PC-3 (cell line): ENCODE measurements around the gene PMAIP1. TPM values are rescaled to one million over a fixed set of nuclear protein-coding genes. Genes with fewer than 3 reads are reported as not detected.

Experiments
- ATAC-seq: fragments of 200-7000 bp; cut with Tn5 transposase; 2 replicates; pipeline ENCODE4 v1.9.1; 2020; ENCODE audit warnings: mild to moderate bottlenecking, moderate library complexity
- BruUV-seq: library from RNA; stranded (reverse); fragments of 400-500 nt; replicated peaks from 2 replicates; lab custom pipeline; 2021; lab: Mats Ljungman, UMichigan
- CTCF ChIA-PET: fragments of 300-600 bp; sonication (Branson Sonifier 250); formaldehyde crosslinking; loops from one replicate; lab custom pipeline; 2022; ENCODE audit warnings: antibody characterized with exemption; lab: Charles Lee
- POLR2A ChIA-PET: fragments of 300-600 bp; sonication (Branson Sonifier 250); formaldehyde crosslinking; loops from one replicate; lab custom pipeline; 2022; ENCODE audit warnings: antibody characterized with exemption; ENCODE audit not compliant: unreplicated experiment; lab: Charles Lee
- DNase-seq: peaks from one replicate; pipeline ENCODE4 v3.0.0-alpha.2; 2015
- H2AFZ ChIP-seq: fragments of 300-600 bp; sonication (generic); 2 replicates; pipeline ENCODE4 v1.6.0; 2016; ENCODE audit warnings: antibody characterized with exemption, low read length
- H3F3A ChIP-seq: fragments of 300-600 bp; sonication (generic); one replicate; pipeline ENCODE4 v1.6.0; 2017; ENCODE audit warnings: antibody characterized with exemption, low read length, control low read depth, mild to moderate bottlenecking; ENCODE audit not compliant: unreplicated experiment
- H3K27ac ChIP-seq: fragments of 300-600 bp; sonication (generic); 2 replicates; pipeline ENCODE4 v1.5.1; 2016; ENCODE audit warnings: mild to moderate bottlenecking, low read length
- H3K27me3 ChIP-seq: fragments of 300-600 bp; sonication (generic); 2 replicates; pipeline ENCODE4 v1.6.1; 2016; ENCODE audit warnings: low read length, mixed read lengths
- H3K36me3 ChIP-seq: fragments of 300-600 bp; sonication (generic); 2 replicates; pipeline ENCODE4 v1.6.1; 2016; ENCODE audit warnings: low read depth, mixed run types, low read length, mixed read lengths
- H3K4me1 ChIP-seq: fragments of 300-600 bp; sonication (generic); 2 replicates; pipeline ENCODE4 v1.5.1; 2016; ENCODE audit warnings: low read length; ENCODE audit not compliant: insufficient read depth
- H3K4me2 ChIP-seq: fragments of 300-600 bp; sonication (generic); 2 replicates; pipeline ENCODE4 v1.6.0; 2016; ENCODE audit warnings: low read length
- H3K4me3 ChIP-seq: fragments of 300-600 bp; sonication (generic); 2 replicates; pipeline ENCODE4 v1.5.1; 2016; ENCODE audit warnings: mild to moderate bottlenecking, low read length, mixed read lengths
- H3K79me2 ChIP-seq: fragments of 300-600 bp; sonication (generic); 2 replicates; pipeline ENCODE4 v1.6.1; 2017; ENCODE audit warnings: low read length, mixed read lengths
- H3K9ac ChIP-seq: fragments of 300-600 bp; sonication (generic); 2 replicates; pipeline ENCODE4 v1.6.0; 2016; ENCODE audit warnings: mild to moderate bottlenecking, low read length
- H3K9me2 ChIP-seq: fragments of 300-600 bp; sonication (generic); replicated peaks from 2 replicates; pipeline ENCODE4 v1.6.1; 2016; ENCODE audit warnings: mixed run types, low read length, mixed read lengths
- H3K9me3 ChIP-seq: fragments of 300-600 bp; sonication (generic); 2 replicates; pipeline ENCODE4 v1.6.1; 2016; ENCODE audit warnings: low read length, mixed read lengths
- H4K20me1 ChIP-seq: fragments of 300-600 bp; sonication (generic); 2 replicates; pipeline ENCODE4 v1.6.1; 2016; ENCODE audit warnings: low read length, mixed read lengths
- EZH2 ChIP-seq: fragments of 300-600 bp; sonication (generic); IDR thresholded peaks from one replicate; pipeline ENCODE4 v1.6.1; 2017; ENCODE audit warnings: antibody characterized with exemption, mild to moderate bottlenecking, low read length; ENCODE audit not compliant: unreplicated experiment
- EZH2phosphoT487 ChIP-seq: fragments of 300-600 bp; sonication (generic); IDR thresholded peaks from 2 replicates; pipeline ENCODE4 v1.6.1; 2018; ENCODE audit warnings: mild to moderate bottlenecking, antibody characterized with exemption, low read length, borderline replicate concordance
- intact Hi-C: fragments of 100-400 bp; cut with micrococcal nuclease; formaldehyde crosslinking; loops from 2 replicates; pipeline ENCODE4 v1.9.0; 2023
- total RNA-seq: library from RNA; depleted of rRNA; stranded (reverse); fragments of >200 nt; gene quantifications from 2 replicates; pipeline ENCODE4 v1.2.3, GENCODE V29; 2014
- TF ChIP-seq, protein P1 (sequence below): fragments of 300-600 bp; sonication (generic); conservative IDR thresholded peaks from 2 replicates; pipeline ENCODE4 v1.5.1; 2017; ENCODE audit warnings: antibody characterized with exemption, low read depth, mild to moderate bottlenecking, low read length

Gene PMAIP1
- total RNA-seq, 1 experiment from 2014 or later: 41.5 TPM

DNA sequence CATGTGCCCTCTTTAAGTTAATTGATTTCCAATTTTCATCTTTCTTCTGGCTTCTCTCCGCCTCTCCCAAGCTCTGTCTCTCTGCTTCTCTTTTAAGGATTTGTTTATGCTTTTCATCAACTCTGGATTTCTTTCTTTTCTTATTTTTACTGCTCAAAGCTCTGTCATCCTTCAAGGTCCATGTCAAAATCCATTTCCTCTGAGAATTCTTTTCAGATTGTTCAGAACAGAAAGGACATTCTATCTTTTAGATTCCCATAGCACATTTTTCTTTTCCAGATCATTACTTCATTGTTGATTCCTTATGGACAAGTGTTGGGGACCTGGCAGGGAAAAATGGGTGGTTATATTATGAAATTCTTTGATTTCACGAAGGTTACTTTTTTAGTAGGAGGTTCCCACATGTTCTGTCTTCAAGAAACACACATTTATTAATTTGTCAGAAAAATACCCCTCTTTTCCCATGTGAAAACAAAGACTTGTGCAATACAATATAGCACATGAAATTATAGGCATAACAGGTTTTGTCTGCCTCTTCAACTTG is 12.3 kb downstream of the PMAIP1 start:
- no peaks in the 10 kb centered on the region for H3K79me2 ChIP-seq
- H3K36me3 ChIP-seq: no peaks in the 10 kb centered on the region
- no peak overlapping the region for H3K9ac ChIP-seq
- no peaks in the 10 kb centered on the region for H3K9me2 ChIP-seq
- H3K27me3 ChIP-seq: no peaks in the 10 kb centered on the region
- no peak for TF ChIP-seq EZH2
- TF ChIP-seq, protein P1, sequence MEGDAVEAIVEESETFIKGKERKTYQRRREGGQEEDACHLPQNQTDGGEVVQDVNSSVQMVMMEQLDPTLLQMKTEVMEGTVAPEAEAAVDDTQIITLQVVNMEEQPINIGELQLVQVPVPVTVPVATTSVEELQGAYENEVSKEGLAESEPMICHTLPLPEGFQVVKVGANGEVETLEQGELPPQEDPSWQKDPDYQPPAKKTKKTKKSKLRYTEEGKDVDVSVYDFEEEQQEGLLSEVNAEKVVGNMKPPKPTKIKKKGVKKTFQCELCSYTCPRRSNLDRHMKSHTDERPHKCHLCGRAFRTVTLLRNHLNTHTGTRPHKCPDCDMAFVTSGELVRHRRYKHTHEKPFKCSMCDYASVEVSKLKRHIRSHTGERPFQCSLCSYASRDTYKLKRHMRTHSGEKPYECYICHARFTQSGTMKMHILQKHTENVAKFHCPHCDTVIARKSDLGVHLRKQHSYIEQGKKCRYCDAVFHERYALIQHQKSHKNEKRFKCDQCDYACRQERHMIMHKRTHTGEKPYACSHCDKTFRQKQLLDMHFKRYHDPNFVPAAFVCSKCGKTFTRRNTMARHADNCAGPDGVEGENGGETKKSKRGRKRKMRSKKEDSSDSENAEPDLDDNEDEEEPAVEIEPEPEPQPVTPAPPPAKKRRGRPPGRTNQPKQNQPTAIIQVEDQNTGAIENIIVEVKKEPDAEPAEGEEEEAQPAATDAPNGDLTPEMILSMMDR: no peak
- no peak for TF ChIP-seq EZH2phosphoT487
- no peaks in the 10 kb centered on the region for H4K20me1 ChIP-seq
- no peak overlapping the region for H3K4me3 ChIP-seq
- CTCF ChIA-PET: no interaction called here
- H3K27ac ChIP-seq: no peak overlapping the region
- H3K4me1 ChIP-seq: peaks cover 45% of the 10 kb centered on the region
- no peak overlapping the region for H2AFZ ChIP-seq
- POLR2A ChIA-PET: no interaction called here
- H3K9me3 ChIP-seq: no peaks in the 10 kb centered on the region
- no peak for ATAC-seq
- intact Hi-C loops: no loop called here
- no TSS peak for BruUV-seq
- no peaks in the 10 kb centered on the region for H3F3A ChIP-seq
- H3K4me2 ChIP-seq: no peak overlapping the region
- no peak for DNase-seq

GRCh38 chr18:59915606-59916005 is 15.8 kb downstream of the PMAIP1 start:
- DNase-seq (peak; percentile 69), ATAC-seq (peak; percentile 15; the same call in 1 of the 2 replicates)
- Histone ChIP-seq H4K20me1 (no peaks in the 10 kb centered on the region), H3K4me1 (peaks cover 48% of the 10 kb centered on the region), H3K36me3 (no peaks in the 10 kb centered on the region), H3K4me2 (no peak overlapping the region), H2AFZ (0 out of 2 replicates have a peak overlapping the region, but pooled peaks have one; percentile 37), H3K79me2 (no peaks in the 10 kb centered on the region), H3K9me3 (no peaks in the 10 kb centered on the region), H3K9me2 (no peaks in the 10 kb centered on the region), H3K27me3 (no peaks in the 10 kb centered on the region), H3K4me3 (no peak overlapping the region), H3F3A (no peaks in the 10 kb centered on the region), H3K27ac (peak overlapping the region; percentile 41), H3K9ac (no peak overlapping the region)
- ChIA-PET CTCF (no interaction called here), POLR2A (no interaction called here)
- TF ChIP-seq, protein P1: no peak
- TF ChIP-seq EZH2phosphoT487 (no peak), EZH2 (no peak)
- intact Hi-C loops: no loop called here
- BruUV-seq: no TSS peak

GRCh38 chr18:59916746-59917145 is 16.9 kb downstream of the PMAIP1 start:
- CTCF ChIA-PET: no interaction called here
- Histone ChIP-seq H3K4me1 (peaks cover 48% of the 10 kb centered on the region), H3K27me3 (no peaks in the 10 kb centered on the region), H3K79me2 (no peaks in the 10 kb centered on the region), H3K4me3 (no peak overlapping the region), H3K9me2 (no peaks in the 10 kb centered on the region), H3F3A (no peaks in the 10 kb centered on the region), H2AFZ (peak overlapping the region; percentile 47; the same call in 1 of the 2 replicates), H3K9me3 (no peaks in the 10 kb centered on the region), H3K27ac (peak overlapping the region; percentile 83), H3K4me2 (peak overlapping the region; percentile 56; the same call in 1 of the 2 replicates), H3K36me3 (no peaks in the 10 kb centered on the region), H4K20me1 (no peaks in the 10 kb centered on the region), H3K9ac (0 out of 2 replicates have a peak overlapping the region, but pooled peaks have one; percentile 58)
- ATAC-seq: no peak
- intact Hi-C loops: no loop called here
- TF ChIP-seq EZH2 (no peak), EZH2phosphoT487 (no peak)
- TF ChIP-seq, protein P1: no peak
- no TSS peak for BruUV-seq
- POLR2A ChIA-PET: no interaction called here
- DNase-seq: peak; percentile 31
